Bronchial epithelial cell (primary cell): Measurements from ENCODE around the gene CXCL6. TPM values are rescaled to one million over a fixed set of nuclear protein-coding genes. Genes with fewer than 3 reads are reported as not detected.

Experiments
- DNase-seq: peaks from one replicate; pipeline ENCODE4 v3.0.0-alpha.2; 2010; ENCODE audit warnings: low read depth
- FAIRE-seq: peaks from 2 replicates; lab custom pipeline; 2011; peaks lifted over from hg19 to GRCh38; lab: Jason Lieb, UNC
- H3K27me3 ChIP-seq: 2 replicates; pipeline ENCODE4 v1.5.1; 2011; ENCODE audit warnings: low read length; ENCODE audit not compliant: control insufficient read depth, insufficient read depth
- H3K36me3 ChIP-seq: 2 replicates; pipeline ENCODE4 v1.5.1; 2011; ENCODE audit warnings: low read length; ENCODE audit not compliant: control insufficient read depth, insufficient read depth
- H3K4me3 ChIP-seq: 2 replicates; pipeline ENCODE4 v1.5.1; 2011; ENCODE audit warnings: mild to moderate bottlenecking, low read depth, low read length, control low read depth
- total RNA-seq: library from RNA; depleted of rRNA; stranded (reverse); fragments of >200 nt; gene quantifications from 2 replicates; pipeline ENCODE4 v1.2.1, GENCODE V29; 2014
- TF ChIP-seq, protein P1 (sequence below): IDR thresholded peaks from 2 replicates; pipeline ENCODE4 v1.5.1; 2011; ENCODE audit warnings: mild to moderate bottlenecking, moderate library complexity, low read length, control low read depth, inconsistent platforms; ENCODE audit not compliant: insufficient read depth, severe bottlenecking

The CXCL6 gene
- total RNA-seq, 1 donor from 2014 or later = not detected

GRCh38 chr4:73848183-73848777 is 11.8 kb downstream of the CXCL6 start:
- no peaks in the 10 kb centered on the region for H3K36me3 ChIP-seq
- H3K27me3 ChIP-seq = no peaks in the 10 kb centered on the region
- no peak for FAIRE-seq
- no peak for DNase-seq
- TF ChIP-seq, protein P1, sequence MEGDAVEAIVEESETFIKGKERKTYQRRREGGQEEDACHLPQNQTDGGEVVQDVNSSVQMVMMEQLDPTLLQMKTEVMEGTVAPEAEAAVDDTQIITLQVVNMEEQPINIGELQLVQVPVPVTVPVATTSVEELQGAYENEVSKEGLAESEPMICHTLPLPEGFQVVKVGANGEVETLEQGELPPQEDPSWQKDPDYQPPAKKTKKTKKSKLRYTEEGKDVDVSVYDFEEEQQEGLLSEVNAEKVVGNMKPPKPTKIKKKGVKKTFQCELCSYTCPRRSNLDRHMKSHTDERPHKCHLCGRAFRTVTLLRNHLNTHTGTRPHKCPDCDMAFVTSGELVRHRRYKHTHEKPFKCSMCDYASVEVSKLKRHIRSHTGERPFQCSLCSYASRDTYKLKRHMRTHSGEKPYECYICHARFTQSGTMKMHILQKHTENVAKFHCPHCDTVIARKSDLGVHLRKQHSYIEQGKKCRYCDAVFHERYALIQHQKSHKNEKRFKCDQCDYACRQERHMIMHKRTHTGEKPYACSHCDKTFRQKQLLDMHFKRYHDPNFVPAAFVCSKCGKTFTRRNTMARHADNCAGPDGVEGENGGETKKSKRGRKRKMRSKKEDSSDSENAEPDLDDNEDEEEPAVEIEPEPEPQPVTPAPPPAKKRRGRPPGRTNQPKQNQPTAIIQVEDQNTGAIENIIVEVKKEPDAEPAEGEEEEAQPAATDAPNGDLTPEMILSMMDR = no peak
- no peak overlapping the region for H3K4me3 ChIP-seq

DNA sequence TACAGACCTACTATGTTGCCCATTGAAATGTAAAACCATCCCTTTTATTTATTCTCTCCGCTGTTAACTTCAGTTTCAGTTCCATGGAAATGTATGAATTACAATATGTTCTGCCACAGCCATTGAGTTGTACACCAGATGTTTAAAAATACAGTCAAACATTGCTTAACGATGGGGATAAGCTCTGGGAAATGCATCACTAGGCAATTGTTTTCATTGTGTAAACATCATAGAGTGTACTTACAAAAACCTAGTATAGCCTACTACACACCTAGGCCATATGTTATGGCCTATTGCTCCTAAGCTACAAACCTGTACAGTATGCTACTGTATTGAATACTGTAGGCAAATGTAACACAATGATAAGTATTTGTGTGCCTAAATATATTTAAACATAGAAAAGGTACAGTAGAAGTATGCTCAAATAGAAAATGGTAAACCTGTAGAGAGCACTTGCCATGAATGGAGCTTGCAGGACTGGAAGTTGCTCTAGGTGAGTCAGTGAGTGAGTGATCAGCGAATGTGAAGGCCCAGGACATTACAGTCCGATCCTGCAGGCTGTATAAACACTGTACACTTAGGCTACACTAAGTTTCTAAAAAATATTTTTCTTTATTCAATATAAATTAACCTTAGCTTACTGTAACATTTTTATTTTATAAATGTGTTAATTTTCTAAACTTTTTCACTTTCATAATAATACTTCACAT is 13.9 kb downstream of the CXCL6 start:
- no peak overlapping the region for H3K4me3 ChIP-seq
- H3K27me3 ChIP-seq = no peaks in the 10 kb centered on the region
- H3K36me3 ChIP-seq = no peaks in the 10 kb centered on the region
- TF ChIP-seq, protein P1 = no peak
- FAIRE-seq (peak; percentile 52), DNase-seq (peak; percentile 61)

GRCh38 chr4:73851293-73851692 is 14.8 kb downstream of the CXCL6 start:
- FAIRE-seq = no peak
- H3K36me3 ChIP-seq = no peaks in the 10 kb centered on the region
- no peaks in the 10 kb centered on the region for H3K27me3 ChIP-seq
- no peak overlapping the region for H3K4me3 ChIP-seq
- DNase-seq = no peak
- TF ChIP-seq, protein P1 = no peak

DNA sequence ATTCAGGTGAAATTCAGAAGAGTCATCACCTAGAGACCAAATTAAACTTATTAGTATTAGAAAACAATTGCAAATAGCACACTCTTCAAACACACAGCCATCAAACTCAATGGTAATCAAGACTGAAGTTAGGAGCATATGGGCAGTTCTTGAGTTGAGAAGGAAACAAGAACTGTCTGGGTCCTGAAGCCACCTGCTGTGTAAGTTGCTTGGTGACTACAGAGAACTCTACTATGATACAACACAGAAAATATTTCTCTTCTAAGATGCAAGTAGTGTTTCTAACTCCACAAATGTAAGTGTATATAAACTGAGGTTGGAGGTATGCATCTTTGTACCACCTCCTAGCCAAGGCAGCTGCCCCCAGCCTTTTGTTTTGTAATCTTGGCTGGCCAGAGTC is 16.3 kb downstream of the CXCL6 start:
- Histone ChIP-seq H3K36me3 (no peaks in the 10 kb centered on the region), H3K4me3 (no peak overlapping the region), H3K27me3 (no peaks in the 10 kb centered on the region)
- DNase-seq = no peak
- no peak for FAIRE-seq
- TF ChIP-seq, protein P1 = no peak

GRCh38 chr4:73853246-73853704 is 16.8 kb downstream of the CXCL6 start, which contains the start of gene PF4V1:
TSS of gene PF4V1 (plus strand) at chr4:73853296. CDS start at chr4:73853363, 67 bp downstream.
- H3K4me3 ChIP-seq = peak within 1 kb of the TSS; percentile 13
- FAIRE-seq (no peak), DNase-seq (no peak)
- TF ChIP-seq, protein P1 = peak; percentile 57
- no peaks in the 10 kb centered on the region for H3K36me3 ChIP-seq
- H3K27me3 ChIP-seq = no peaks in the 10 kb centered on the region
